Activated effector memory CD4-positive, alpha-beta T cell treated with Interleukin-2 at 50 U/mL for 16 hours (primary cell): ENCODE data around the gene TMEM132C.

Experiments
- DNase-seq: peaks from one replicate; pipeline ENCODE4 v3.0.0-alpha.2; 2020

Gene TMEM132C

GRCh38 chr12:128729628-128730121, 462.7 kb downstream of the TMEM132C start:
- no peak for DNase-seq

DNA sequence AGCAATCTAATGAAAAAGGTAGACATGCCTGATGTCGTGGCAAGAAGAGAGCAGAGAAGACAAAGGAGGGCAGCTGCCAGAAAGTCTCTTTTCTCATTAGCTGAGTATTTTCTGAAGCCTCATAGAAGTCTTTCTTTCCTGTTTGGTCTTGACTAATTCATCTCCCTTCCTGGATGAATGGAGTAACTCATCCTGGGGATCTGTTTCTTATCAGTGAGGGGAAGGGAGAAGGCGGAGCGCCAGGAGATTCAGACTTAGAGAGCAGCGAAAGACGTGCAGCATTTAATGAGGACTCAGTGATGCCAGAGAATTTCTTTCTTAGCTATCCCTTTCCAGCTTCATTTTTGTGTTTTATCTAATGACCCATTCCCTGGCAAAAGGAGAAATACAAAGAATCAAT, 467.4 kb downstream of the TMEM132C start:
- no peak for DNase-seq

GRCh38 chr12:128737292-128737966, 470.5 kb downstream of the TMEM132C start:
- no peak for DNase-seq

GRCh38 chr12:128743916-128744315, 476.9 kb downstream of the TMEM132C start:
- no peak for DNase-seq

DNA sequence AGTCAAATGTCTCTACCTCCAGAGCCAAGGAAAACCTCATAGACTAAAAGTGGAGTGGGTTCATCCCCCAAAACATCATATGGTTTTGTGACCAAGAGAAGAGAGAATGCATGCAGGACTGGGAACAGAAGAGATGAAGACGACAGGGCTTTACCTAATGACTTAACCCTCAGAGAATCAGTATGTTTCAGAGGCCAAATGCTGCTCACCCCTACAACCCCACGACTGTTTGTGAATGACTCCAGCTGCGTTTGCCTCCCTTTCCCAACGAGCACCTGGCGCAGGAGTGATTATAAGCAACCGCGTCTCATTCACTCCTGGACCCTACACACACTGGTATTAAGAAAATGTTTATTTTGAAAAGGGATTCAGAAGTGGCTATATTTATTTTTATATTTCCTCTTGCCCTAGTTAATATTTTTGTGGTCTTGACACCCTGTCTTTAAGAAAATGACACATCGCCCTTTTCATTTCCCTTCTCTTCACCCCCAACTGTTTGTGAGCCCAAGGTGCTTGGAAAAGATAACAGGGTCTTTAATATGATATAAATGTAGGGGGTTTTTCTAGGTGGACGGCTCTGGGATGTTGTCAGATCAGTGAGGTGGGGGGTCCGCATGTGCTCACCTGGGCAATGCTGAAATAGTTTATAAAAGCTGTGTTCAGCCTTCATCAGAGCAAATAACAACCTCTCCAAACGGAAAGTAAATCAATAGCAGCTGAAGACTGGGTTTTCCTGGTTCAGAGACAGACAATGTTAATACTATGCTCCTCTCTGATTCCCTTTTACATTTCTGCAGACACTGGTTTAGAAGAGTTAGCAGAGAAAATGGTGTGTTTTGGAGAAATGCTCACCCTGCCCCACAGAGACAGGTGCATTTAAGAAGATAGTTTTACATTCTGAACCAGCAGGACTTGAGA, 479.1 kb downstream of the TMEM132C start:
- DNase-seq: no peak

DNA sequence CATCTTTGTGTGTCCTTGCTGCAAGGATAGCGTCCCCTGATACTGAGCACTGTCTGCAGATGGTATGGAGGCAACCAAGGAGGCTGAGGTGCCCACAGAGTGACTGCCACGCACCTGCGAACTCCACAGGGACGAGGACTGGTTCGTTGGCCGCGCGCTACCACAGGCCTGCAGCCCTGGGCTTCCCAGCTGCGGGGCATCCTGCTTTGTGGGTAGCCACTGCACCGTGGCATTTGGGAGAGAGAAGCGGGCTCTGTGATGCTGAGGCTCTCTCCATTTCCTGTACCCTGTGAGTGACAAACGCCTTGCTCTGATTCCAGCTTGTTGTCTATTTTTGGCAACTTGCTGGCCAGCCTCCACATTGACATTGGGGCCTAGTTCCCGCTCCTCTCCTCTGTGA, 480.5 kb downstream of the TMEM132C start:
- no peak for DNase-seq

DNA sequence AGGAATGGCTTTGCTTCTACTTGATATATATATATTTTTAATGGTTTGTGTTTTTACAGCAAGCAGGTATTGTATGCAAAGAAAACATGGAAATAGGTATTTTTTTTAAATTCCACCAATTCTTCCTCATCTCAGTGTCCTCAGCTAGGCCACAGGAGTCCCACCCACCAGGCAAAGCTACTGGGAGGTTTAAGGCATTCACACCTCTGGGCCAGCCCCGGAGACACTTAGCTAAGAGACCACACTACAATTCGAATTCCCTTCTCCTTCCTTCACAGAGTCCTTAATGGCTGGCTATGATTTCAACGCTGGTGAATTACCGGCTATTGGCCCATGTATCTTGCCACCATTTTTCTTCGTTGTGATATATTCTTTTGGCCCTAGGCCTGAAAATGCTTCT, 485.4 kb downstream of the TMEM132C start:
- DNase-seq: no peak

GRCh38 chr12:128753438-128753837, 486.5 kb downstream of the TMEM132C start:
- no peak for DNase-seq

DNA sequence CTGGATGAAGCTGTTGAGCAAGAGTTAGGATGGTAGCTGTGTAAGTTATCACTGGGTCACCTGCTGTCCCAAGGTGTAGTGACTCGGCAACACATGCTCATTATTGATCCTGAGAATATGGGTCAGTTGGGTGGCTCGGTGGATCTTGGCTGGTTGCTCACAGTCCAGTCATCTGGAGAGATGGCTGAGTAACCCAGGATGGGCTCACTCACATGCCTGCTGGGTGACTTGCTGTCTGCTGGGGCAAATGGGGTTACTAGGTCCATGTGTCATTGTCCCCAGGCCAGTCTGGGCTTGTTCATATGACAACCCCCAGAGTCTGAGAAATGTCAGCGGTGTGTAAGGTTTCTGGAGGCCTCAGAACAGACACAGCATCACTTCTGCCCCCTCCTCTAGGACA, 487.3 kb downstream of the TMEM132C start:
- no peak for DNase-seq

GRCh38 chr12:128755566-128755965, 488.6 kb downstream of the TMEM132C start:
- no peak for DNase-seq
